Hepatocyte (in vitro differentiated cells): ENCODE measurements around the gene COL10A1. TPM values are rescaled to one million over a fixed set of nuclear protein-coding genes. Genes with fewer than 3 reads are reported as not detected.

ENCODE experiments used
- DNase-seq: peaks from one replicate; pipeline ENCODE4 v3.0.0-alpha.2; 2016; ENCODE audit warnings: low spot score
- H2AFZ ChIP-seq: fragments of 200-600 bp; sonication (generic); 2 replicates; pipeline ENCODE4 v1.6.0; 2016; ENCODE audit warnings: antibody characterized with exemption, mild to moderate bottlenecking
- H3K27ac ChIP-seq: fragments of 200-600 bp; sonication (generic); 2 replicates; pipeline ENCODE4 v1.5.1; 2016; ENCODE audit warnings: mild to moderate bottlenecking
- H3K27me3 ChIP-seq: fragments of 200-600 bp; sonication (generic); 2 replicates; pipeline ENCODE4 v1.6.1; 2016
- H3K36me3 ChIP-seq: fragments of 200-600 bp; sonication (generic); replicated peaks from 2 replicates; pipeline ENCODE4 v1.5.1; 2016; ENCODE audit warnings: low read depth; ENCODE audit not compliant: insufficient read depth
- H3K4me1 ChIP-seq: fragments of 200-600 bp; sonication (generic); 2 replicates; pipeline ENCODE4 v1.5.1; 2016; ENCODE audit warnings: mild to moderate bottlenecking, moderate library complexity; ENCODE audit not compliant: insufficient read depth
- H3K4me2 ChIP-seq: fragments of 200-600 bp; sonication (generic); 2 replicates; pipeline ENCODE4 v1.6.0; 2016
- H3K4me3 ChIP-seq: fragments of 200-600 bp; sonication (generic); 2 replicates; pipeline ENCODE4 v1.5.1; 2016; ENCODE audit warnings: mild to moderate bottlenecking
- H3K79me2 ChIP-seq: fragments of 200-600 bp; sonication (generic); 2 replicates; pipeline ENCODE4 v1.6.0; 2017; ENCODE audit warnings: mild to moderate bottlenecking
- H3K9me2 ChIP-seq: fragments of 200-600 bp; sonication (generic); replicated peaks from 2 replicates; pipeline ENCODE4 v1.6.0; 2017; ENCODE audit warnings: mild to moderate bottlenecking; ENCODE audit not compliant: insufficient read depth
- H3K9me3 ChIP-seq: fragments of 200-600 bp; sonication (generic); 2 replicates; pipeline ENCODE4 v1.5.1; 2016; ENCODE audit warnings: low read depth, mild to moderate bottlenecking
- H4K20me1 ChIP-seq: fragments of 200-600 bp; sonication (generic); 2 replicates; pipeline ENCODE4 v1.6.0; 2016; ENCODE audit warnings: mild to moderate bottlenecking; ENCODE audit not compliant: insufficient read depth, poor library complexity, severe bottlenecking
- EZH2 ChIP-seq: fragments of 200-600 bp; sonication (generic); IDR thresholded peaks from 2 replicates; pipeline ENCODE4 v1.6.1; 2016; ENCODE audit warnings: antibody characterized with exemption, mild to moderate bottlenecking, borderline replicate concordance
- EZH2phosphoT487 ChIP-seq: fragments of 200-600 bp; sonication (generic); IDR thresholded peaks from one replicate; pipeline ENCODE4 v1.6.1; 2018; ENCODE audit warnings: antibody characterized with exemption, mild to moderate bottlenecking, low read depth, moderate library complexity; ENCODE audit not compliant: unreplicated experiment, severe bottlenecking
- WGBS: methylation state at CpG from one replicate; pipeline ENCODE4 v1.1.6; 2016; ENCODE audit warnings: low lambda C conversion rate; ENCODE audit errors: missing lambda C conversion rate; 5-methylcytosine and 5-hydroxymethylcytosine counted together
- polyA plus RNA-seq: library from polyadenylated mRNA; unstranded; fragments of >200 nt; fragmentation: Nextera tagmentation; extraction: Ambion mirVana; gene quantifications from 2 replicates; pipeline ENCODE4 v1.2.1, GENCODE V29; 2016
- total RNA-seq: library from RNA; depleted of rRNA; stranded (reverse); fragments of >200 nt; gene quantifications from 2 replicates; pipeline ENCODE4 v1.2.3, GENCODE V29; 2014
- TF ChIP-seq, protein P1 (sequence below): fragments of 200-600 bp; sonication (generic); IDR thresholded peaks from 2 replicates; pipeline ENCODE4 v1.5.1; 2016; ENCODE audit warnings: antibody characterized with exemption, mild to moderate bottlenecking; ENCODE audit not compliant: poor library complexity

Gene COL10A1
- total and polyA plus RNA-seq, 2 experiments from 2014 or later = 0.05 to 0.07 TPM

- DNase-seq = peak; percentile 17
- no peak overlapping the region for H3K4me2 ChIP-seq
- no peak overlapping the region for H3K4me3 ChIP-seq
- H3K36me3 ChIP-seq = no peaks in the 10 kb centered on the region
- no peak overlapping the region for H3K27ac ChIP-seq
- no peaks in the 10 kb centered on the region for H3K27me3 ChIP-seq
- no peaks in the 10 kb centered on the region for H4K20me1 ChIP-seq
- no peak for TF ChIP-seq EZH2phosphoT487
- TF ChIP-seq, protein P1, sequence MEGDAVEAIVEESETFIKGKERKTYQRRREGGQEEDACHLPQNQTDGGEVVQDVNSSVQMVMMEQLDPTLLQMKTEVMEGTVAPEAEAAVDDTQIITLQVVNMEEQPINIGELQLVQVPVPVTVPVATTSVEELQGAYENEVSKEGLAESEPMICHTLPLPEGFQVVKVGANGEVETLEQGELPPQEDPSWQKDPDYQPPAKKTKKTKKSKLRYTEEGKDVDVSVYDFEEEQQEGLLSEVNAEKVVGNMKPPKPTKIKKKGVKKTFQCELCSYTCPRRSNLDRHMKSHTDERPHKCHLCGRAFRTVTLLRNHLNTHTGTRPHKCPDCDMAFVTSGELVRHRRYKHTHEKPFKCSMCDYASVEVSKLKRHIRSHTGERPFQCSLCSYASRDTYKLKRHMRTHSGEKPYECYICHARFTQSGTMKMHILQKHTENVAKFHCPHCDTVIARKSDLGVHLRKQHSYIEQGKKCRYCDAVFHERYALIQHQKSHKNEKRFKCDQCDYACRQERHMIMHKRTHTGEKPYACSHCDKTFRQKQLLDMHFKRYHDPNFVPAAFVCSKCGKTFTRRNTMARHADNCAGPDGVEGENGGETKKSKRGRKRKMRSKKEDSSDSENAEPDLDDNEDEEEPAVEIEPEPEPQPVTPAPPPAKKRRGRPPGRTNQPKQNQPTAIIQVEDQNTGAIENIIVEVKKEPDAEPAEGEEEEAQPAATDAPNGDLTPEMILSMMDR = no peak
- TF ChIP-seq EZH2 = no peak
- H2AFZ ChIP-seq = no peak overlapping the region
- no peaks in the 10 kb centered on the region for H3K9me3 ChIP-seq
- WGBS = 63% methylated on average over 2 of the region's 2 CpGs
- no peaks in the 10 kb centered on the region for H3K79me2 ChIP-seq
- peaks cover 14% of the 10 kb centered on the region for H3K4me1 ChIP-seq
- no peaks in the 10 kb centered on the region for H3K9me2 ChIP-seq
These were observed 52.0 kb downstream of the COL10A1 start for GRCh38 chr6:116073765-116074440.

DNA sequence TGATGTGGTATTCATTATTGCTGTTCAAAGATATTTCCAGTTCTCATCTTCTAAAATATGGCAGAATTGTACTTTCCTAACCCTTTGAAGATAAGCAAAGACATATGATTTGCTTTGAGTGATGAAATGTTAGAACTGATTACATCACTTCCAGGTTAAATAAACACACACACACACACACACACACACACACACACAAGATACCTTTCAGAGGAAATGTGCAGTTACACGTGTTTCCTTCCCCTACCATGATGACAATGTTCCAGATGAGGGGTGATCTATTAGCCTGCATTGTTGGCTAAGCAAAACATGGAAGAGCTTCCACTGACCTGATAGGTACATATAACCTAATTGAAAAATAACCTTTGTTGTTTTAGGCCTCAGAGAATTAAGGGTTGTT lies 53.6 kb downstream of the COL10A1 start:
- peaks cover 14% of the 10 kb centered on the region for H3K4me1 ChIP-seq
- 18% methylated on average over 1 of the region's 1 CpG for WGBS
- H3K27me3 ChIP-seq = no peaks in the 10 kb centered on the region
- H3K4me3 ChIP-seq = no peak overlapping the region
- no peaks in the 10 kb centered on the region for H3K36me3 ChIP-seq
- no peaks in the 10 kb centered on the region for H4K20me1 ChIP-seq
- H3K9me3 ChIP-seq = no peaks in the 10 kb centered on the region
- no peaks in the 10 kb centered on the region for H3K79me2 ChIP-seq
- peak; percentile 34 for DNase-seq
- H2AFZ ChIP-seq = no peak overlapping the region
- peak overlapping the region; percentile 31 for H3K27ac ChIP-seq
- H3K9me2 ChIP-seq = no peaks in the 10 kb centered on the region
- TF ChIP-seq EZH2 = no peak
- TF ChIP-seq EZH2phosphoT487 = no peak
- TF ChIP-seq, protein P1 = no peak
- H3K4me2 ChIP-seq = no peak overlapping the region

- Histone ChIP-seq H3K27me3 (no peaks in the 10 kb centered on the region), H4K20me1 (no peaks in the 10 kb centered on the region), H3K4me3 (no peak overlapping the region), H3K36me3 (no peaks in the 10 kb centered on the region), H3K79me2 (no peaks in the 10 kb centered on the region), H3K27ac (no peak overlapping the region), H3K9me3 (no peaks in the 10 kb centered on the region), H3K9me2 (no peaks in the 10 kb centered on the region), H3K4me1 (peaks cover 14% of the 10 kb centered on the region), H3K4me2 (no peak overlapping the region), H2AFZ (no peak overlapping the region)
- 76% methylated on average over 2 of the region's 2 CpGs for whole genome bisulfite sequencing
- TF ChIP-seq, protein P1 = no peak
- no peak for TF ChIP-seq EZH2phosphoT487
- TF ChIP-seq EZH2 = no peak
- no peak for DNase-seq
These were observed 55.1 kb downstream of the COL10A1 start for GRCh38 chr6:116070616-116071389.
